Liver (tissue), 3 donors: Measurements from ENCODE around the gene DEAF1.

ENCODE experiments used
- JUND ChIP-seq, 2 donors: IDR thresholded peaks; 2 replicates each; pipeline ENCODE4 v1.6.1; 2016; ENCODE audit warnings: antibody characterized with exemption in 2 of 2
- TF ChIP-seq, protein P1 (sequence below): fragments of 150-350 bp; IDR thresholded peaks from 2 replicates; pipeline ENCODE4 v1.5.1; 2017; ENCODE audit warnings: improper control_type of control experiment, low read depth, low read length; ENCODE audit not compliant: missing input control
- donor health status: healthy.
- donor health status: healthy.

DNA sequence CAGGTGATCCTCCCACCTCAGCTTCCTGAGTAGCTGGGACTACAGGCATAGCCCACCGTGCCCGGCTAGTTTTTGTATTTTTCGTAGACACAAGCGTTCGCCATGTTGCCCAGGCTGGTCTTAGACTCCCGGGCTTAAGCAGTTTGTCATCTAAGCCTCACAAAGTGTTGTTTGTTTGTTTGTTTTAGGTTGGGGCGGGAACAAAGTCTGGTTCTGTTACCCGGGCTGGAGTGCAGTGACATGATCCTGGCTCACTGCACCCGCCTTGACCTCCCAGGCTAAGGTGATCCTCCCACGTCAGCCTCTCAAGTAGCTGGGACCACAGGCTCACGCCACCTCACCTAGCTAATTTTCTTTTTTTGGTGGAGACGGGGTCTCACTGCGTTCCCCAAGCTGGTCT is 91.9 kb downstream of the DEAF1 start:
- no peak for TF ChIP-seq JUND (IDR thresholded peaks at IDR 0.05)
- TF ChIP-seq, protein P1, sequence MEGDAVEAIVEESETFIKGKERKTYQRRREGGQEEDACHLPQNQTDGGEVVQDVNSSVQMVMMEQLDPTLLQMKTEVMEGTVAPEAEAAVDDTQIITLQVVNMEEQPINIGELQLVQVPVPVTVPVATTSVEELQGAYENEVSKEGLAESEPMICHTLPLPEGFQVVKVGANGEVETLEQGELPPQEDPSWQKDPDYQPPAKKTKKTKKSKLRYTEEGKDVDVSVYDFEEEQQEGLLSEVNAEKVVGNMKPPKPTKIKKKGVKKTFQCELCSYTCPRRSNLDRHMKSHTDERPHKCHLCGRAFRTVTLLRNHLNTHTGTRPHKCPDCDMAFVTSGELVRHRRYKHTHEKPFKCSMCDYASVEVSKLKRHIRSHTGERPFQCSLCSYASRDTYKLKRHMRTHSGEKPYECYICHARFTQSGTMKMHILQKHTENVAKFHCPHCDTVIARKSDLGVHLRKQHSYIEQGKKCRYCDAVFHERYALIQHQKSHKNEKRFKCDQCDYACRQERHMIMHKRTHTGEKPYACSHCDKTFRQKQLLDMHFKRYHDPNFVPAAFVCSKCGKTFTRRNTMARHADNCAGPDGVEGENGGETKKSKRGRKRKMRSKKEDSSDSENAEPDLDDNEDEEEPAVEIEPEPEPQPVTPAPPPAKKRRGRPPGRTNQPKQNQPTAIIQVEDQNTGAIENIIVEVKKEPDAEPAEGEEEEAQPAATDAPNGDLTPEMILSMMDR = no peak
